Prostate gland (tissue), 2 donors: Measurements from ENCODE around the gene BMAL1. TPM values are rescaled to one million over a fixed set of nuclear protein-coding genes. Genes with fewer than 3 reads are reported as not detected.
A peak's percentile ranks its signal among the peaks of the same experiment; 100 is the strongest.

Source experiments
- DNase-seq: peaks from one replicate; pipeline ENCODE4 v3.0.0-alpha.2; 2019; ENCODE audit warnings: low spot score
- H3K27ac ChIP-seq, 2 donors: fragments of 200-600 bp; sonication (generic); 2 replicates each; pipeline ENCODE4 v1.5.1; 2017 to 2019
- H3K27me3 ChIP-seq: fragments of 200-600 bp; sonication (generic); replicated peaks from 2 replicates; pipeline ENCODE4 v1.5.1; 2019; ENCODE audit not compliant: insufficient read depth
- H3K36me3 ChIP-seq, 2 donors: fragments of 200-600 bp; sonication (generic); 1 replicate in 1 of 2; 2 replicates in 1 of 2; pipeline versions ENCODE4 v1.5.1 to v1.8.1; 2017 to 2019
- H3K4me1 ChIP-seq: fragments of 200-600 bp; sonication (generic); replicated peaks from 2 replicates; pipeline ENCODE4 v1.5.1; 2019
- H3K4me3 ChIP-seq, 2 donors: fragments of 200-600 bp; sonication (generic); 2 replicates each; pipeline ENCODE4 v1.5.1; 2017 to 2019
- H3K9me3 ChIP-seq: fragments of 200-600 bp; sonication (generic); 2 replicates; pipeline ENCODE4 v1.5.1; 2017
- CTCF ChIP-seq, 4 experiments: fragments of 200-600 bp in 2 of 4; fragments of 450-650 bp in 2 of 4; sonication (generic) in 2 of 4; IDR thresholded peaks; 1 replicate in 3 of 4; 2 replicates in 1 of 4; pipeline ENCODE4 v1.5.1; 2016 to 2019; ENCODE audit warnings: antibody characterized with exemption in 4 of 4, mild to moderate bottlenecking in 2 of 4, moderate library complexity in 2 of 4
- POLR2A ChIP-seq: fragments of 450-650 bp; IDR thresholded peaks from one replicate; pipeline ENCODE4 v1.6.1; 2016; ENCODE audit warnings: antibody characterized with exemption, mild to moderate bottlenecking
- POLR2AphosphoS5 ChIP-seq: sonication (generic); formaldehyde crosslinking; IDR thresholded peaks from one replicate; pipeline ENCODE4 v1.6.1; 2017; ENCODE audit warnings: antibody characterized with exemption
- WGBS: methylation state at CpG from one replicate; pipeline ENCODE4 v1.1.5; 2018; 5-methylcytosine and 5-hydroxymethylcytosine counted together
- intact Hi-C: fragments of 100-400 bp; cut with DNase I; formaldehyde crosslinking; loops from one replicate; pipeline ENCODE4 v1.14.2; 2022
- total RNA-seq, 2 donors: library from RNA; depleted of rRNA; stranded (reverse); fragments of >200 nt; gene quantifications; one replicate each; pipeline ENCODE4 v1.1.0, GENCODE V29; 2016

Gene BMAL1
- total RNA-seq, 2 donors from 2014 or later, result 19.4 to 38.1 TPM

GRCh38 chr11:13260201-13260962 lies 17.2 kb upstream of the BMAL1 start:
- 48% methylated on average over 7 of the region's 7 CpGs for WGBS
- H3K4me3 ChIP-seq, result no peak overlapping the region
- H3K9me3 ChIP-seq, result no peaks in the 10 kb centered on the region
- TF ChIP-seq POLR2AphosphoS5 (no peak), POLR2A (no peak), CTCF (IDR thresholded peaks at IDR 0.05) (no peak)
- DNase-seq, result no peak
- H3K27me3 ChIP-seq, result peaks cover 3% of the 10 kb centered on the region
- H3K36me3 ChIP-seq, result no peaks in the 10 kb centered on the region
- H3K4me1 ChIP-seq, result no peaks in the 10 kb centered on the region
- intact Hi-C loops, result no loop called here
- no peak overlapping the region for H3K27ac ChIP-seq

GRCh38 chr11:13260963-13261588 lies 16.5 kb upstream of the BMAL1 start:
- no peaks in the 10 kb centered on the region for H3K9me3 ChIP-seq
- no peak overlapping the region for H3K4me3 ChIP-seq
- no peaks in the 10 kb centered on the region for H3K4me1 ChIP-seq
- H3K36me3 ChIP-seq, result no peaks in the 10 kb centered on the region
- no peak for DNase-seq
- H3K27ac ChIP-seq, result peak overlapping the region in 1 of 2 donors; percentile 4
- TF ChIP-seq CTCF (IDR thresholded peaks at IDR 0.05) (no peak), POLR2AphosphoS5 (no peak), POLR2A (no peak)
- WGBS, result 65% methylated on average over 16 of the region's 16 CpGs
- intact Hi-C loops, result no loop called here
- H3K27me3 ChIP-seq, result peaks cover 3% of the 10 kb centered on the region

- no peaks in the 10 kb centered on the region for H3K4me1 ChIP-seq
- no peak overlapping the region for H3K4me3 ChIP-seq
- H3K27me3 ChIP-seq, result peaks cover 3% of the 10 kb centered on the region
- H3K36me3 ChIP-seq, result no peaks in the 10 kb centered on the region
- H3K9me3 ChIP-seq, result no peaks in the 10 kb centered on the region
- TF ChIP-seq CTCF (IDR thresholded peaks at IDR 0.05) (no peak), POLR2A (no peak), POLR2AphosphoS5 (peak; percentile 52)
- WGBS, result 39% methylated on average over 8 of the region's 8 CpGs
- peak overlapping the region in 1 of 2 donors; percentile 4 for H3K27ac ChIP-seq
- DNase-seq, result no peak
- intact Hi-C loops, result no loop called here
Observed at GRCh38 chr11:13261591-13262061, 16.0 kb upstream of the BMAL1 start.

GRCh38 chr11:13262096-13262495 lies 15.5 kb upstream of the BMAL1 start:
- Histone ChIP-seq H3K27ac (no peak overlapping the region), H3K36me3 (no peaks in the 10 kb centered on the region), H3K9me3 (no peaks in the 10 kb centered on the region), H3K4me3 (no peak overlapping the region), H3K27me3 (peaks cover 3% of the 10 kb centered on the region), H3K4me1 (no peaks in the 10 kb centered on the region)
- no peak for DNase-seq
- intact Hi-C loops, result no loop called here
- WGBS, result 51% methylated on average over 3 of the region's 3 CpGs
- no peak for TF ChIP-seq POLR2AphosphoS5
- no peak for TF ChIP-seq POLR2A
- TF ChIP-seq CTCF (IDR thresholded peaks at IDR 0.05), result no peak

- Histone ChIP-seq H3K4me3 (no peak overlapping the region), H3K27ac (no peak overlapping the region), H3K27me3 (peaks cover 3% of the 10 kb centered on the region), H3K4me1 (no peaks in the 10 kb centered on the region), H3K36me3 (no peaks in the 10 kb centered on the region), H3K9me3 (no peaks in the 10 kb centered on the region)
- no peak for DNase-seq
- no peak for TF ChIP-seq POLR2A
- no peak for TF ChIP-seq CTCF (IDR thresholded peaks at IDR 0.05)
- TF ChIP-seq POLR2AphosphoS5, result no peak
- intact Hi-C loops, result no loop called here
Observed at GRCh38 chr11:13268791-13269190, 8.8 kb upstream of the BMAL1 start.
